GM12878 (cell line): ENCODE measurements around the gene PCBP1. TPM values are rescaled to one million over a fixed set of nuclear protein-coding genes. Genes with fewer than 3 reads are reported as not detected.
A peak's percentile ranks its signal among the peaks of the same experiment; 100 is the strongest.

ENCODE experiments used
- ATAC-seq: fragments of 200-7000 bp; cut with Tn5 transposase; 3 replicates; pipeline ENCODE4 v1.9.1; 2020; ENCODE audit warnings: mild to moderate bottlenecking, moderate library complexity
- BruUV-seq: library from RNA; stranded (reverse); fragments of 400-500 nt; replicated peaks from 2 replicates; lab custom pipeline; 2021; lab: Mats Ljungman, UMichigan
- CTCF ChIA-PET: fragments of 300-600 bp; sonication (Branson Sonifier 250); formaldehyde crosslinking; extraction: SDS; loops from one replicate; lab custom pipeline; 2021; ENCODE audit warnings: inconsistent platforms; lab: Yijun Ruan, JAX
- POLR2A ChIA-PET: fragments of 350-600 bp; formaldehyde crosslinking; extraction: SDS; loops from one replicate; lab custom pipeline; 2021; ENCODE audit warnings: inconsistent platforms; lab: Charles Lee
- RAD21 ChIA-PET: fragments of 300-600 bp; sonication (Branson Sonifier 250); formaldehyde crosslinking; loops from one replicate; lab custom pipeline; 2023; ENCODE audit warnings: antibody characterized with exemption; ENCODE audit not compliant: unreplicated experiment; lab: Charles Lee
- SMC1A ChIA-PET: fragments of 300-600 bp; sonication (Branson Sonifier 250); formaldehyde crosslinking; loops from one replicate; lab custom pipeline; 2023; ENCODE audit not compliant: unreplicated experiment, uncharacterized antibody; lab: Charles Lee
- DNase-seq: peaks from one replicate; pipeline ENCODE4 v3.0.0-alpha.2; 2011; ENCODE audit warnings: low read depth, low spot score
- FAIRE-seq: peaks from 3 replicates; lab custom pipeline; 2011; peaks lifted over from hg19 to GRCh38; lab: Jason Lieb, UNC
- H2AFZ ChIP-seq: 2 replicates; pipeline ENCODE4 v1.6.0; 2011; ENCODE audit warnings: low read depth, low read length, control low read depth; ENCODE audit not compliant: control insufficient read depth
- H3K27ac ChIP-seq: 2 replicates; pipeline ENCODE4 v1.5.1; 2011; ENCODE audit warnings: control low read depth; ENCODE audit not compliant: control insufficient read depth, insufficient read depth
- H3K27me3 ChIP-seq, 2 experiments: replicated peaks in 1 of 2; 2 replicates each; pipeline versions ENCODE4 v1.6.0 to v1.6.1; 2011; ENCODE audit warnings: low read length in 1 of 2; ENCODE audit not compliant: control insufficient read depth in 2 of 2, insufficient read depth in 2 of 2
- H3K36me3 ChIP-seq, 2 experiments: 2 replicates each; pipeline ENCODE4 v1.5.1; 2011; ENCODE audit warnings: low read length in 1 of 2; ENCODE audit not compliant: control insufficient read depth in 2 of 2, insufficient read depth in 2 of 2
- H3K4me1 ChIP-seq: 2 replicates; pipeline ENCODE4 v1.6.1; 2011; ENCODE audit warnings: mild to moderate bottlenecking, low read length, moderate library complexity, mixed read lengths; ENCODE audit not compliant: control insufficient read depth, insufficient read depth
- H3K4me2 ChIP-seq: 2 replicates; pipeline ENCODE4 v1.6.0; 2011; ENCODE audit warnings: control low read depth; ENCODE audit not compliant: control insufficient read depth, insufficient read depth
- H3K4me3 ChIP-seq: fragments of 200-600 bp; sonication (generic); 2 replicates; pipeline ENCODE4 v1.5.1; 2016
- H3K79me2 ChIP-seq: 2 replicates; pipeline ENCODE4 v1.6.0; 2011; ENCODE audit warnings: low read length; ENCODE audit not compliant: control insufficient read depth, insufficient read depth
- H3K9ac ChIP-seq: 2 replicates; pipeline ENCODE4 v1.8.0; 2011; ENCODE audit warnings: low read length, control low read depth, mixed read lengths; ENCODE audit not compliant: control insufficient read depth, insufficient read depth
- H3K9me3 ChIP-seq: replicated peaks from 3 replicates; pipeline ENCODE4 v1.5.1; 2011; ENCODE audit warnings: mild to moderate bottlenecking, low read length; ENCODE audit not compliant: control insufficient read depth, insufficient read depth
- H4K20me1 ChIP-seq: 2 replicates; pipeline ENCODE4 v1.6.0; 2011; ENCODE audit not compliant: control insufficient read depth, insufficient read depth
- BACH1 ChIP-seq: fragments of 450-650 bp; IDR thresholded peaks from 2 replicates; pipeline ENCODE4 v1.6.1; 2017; ENCODE audit warnings: mild to moderate bottlenecking, borderline replicate concordance
- BCLAF1 ChIP-seq: fragments of 450-650 bp; IDR thresholded peaks from 2 replicates; pipeline ENCODE4 v1.6.1; 2017; ENCODE audit warnings: antibody characterized with exemption, mild to moderate bottlenecking, moderate library complexity
- CBFB ChIP-seq: IDR thresholded peaks from 2 replicates; pipeline ENCODE4 v1.6.1; 2016; ENCODE audit warnings: antibody characterized with exemption, low read depth
- E2F8 ChIP-seq: fragments of 450-650 bp; IDR thresholded peaks from 2 replicates; pipeline ENCODE4 v1.6.1; 2018; ENCODE audit warnings: mild to moderate bottlenecking, low read depth, moderate library complexity; ENCODE audit not compliant: partially characterized antibody
- EGR1 ChIP-seq, 2 experiments: IDR thresholded peaks; 1 replicate in 1 of 2; 2 replicates in 1 of 2; pipeline ENCODE4 v1.6.1; 2011 to 2012; ENCODE audit warnings: low read depth in 2 of 2, low read length in 2 of 2, borderline replicate concordance in 1 of 2, mild to moderate bottlenecking in 1 of 2, moderate library complexity in 1 of 2
- ELK1 ChIP-seq: IDR thresholded peaks from 2 replicates; pipeline ENCODE4 v1.6.1; 2012; ENCODE audit warnings: low read depth, low read length, improper control_type of control experiment
- HDGF ChIP-seq: fragments of 450-650 bp; IDR thresholded peaks from 2 replicates; pipeline ENCODE4 v1.6.1; 2016; ENCODE audit warnings: antibody characterized with exemption
- IKZF2 ChIP-seq, 2 experiments: fragments of 450-650 bp; IDR thresholded peaks; 2 replicates each; pipeline ENCODE4 v1.6.1; 2017; ENCODE audit warnings: mild to moderate bottlenecking in 2 of 2, moderate library complexity in 2 of 2
- IRF4 ChIP-seq: IDR thresholded peaks from 2 replicates; pipeline ENCODE4 v1.6.1; 2011; ENCODE audit warnings: low read depth, low read length
- KLF5 ChIP-seq: fragments of 450-650 bp; IDR thresholded peaks from 2 replicates; pipeline ENCODE4 v1.6.1; 2014; ENCODE audit warnings: mild to moderate bottlenecking; ENCODE audit not compliant: partially characterized antibody
- MTA2 ChIP-seq: fragments of 450-650 bp; IDR thresholded peaks from 2 replicates; pipeline ENCODE4 v1.6.1; 2016; ENCODE audit warnings: low read depth, mild to moderate bottlenecking, moderate library complexity
- MYB ChIP-seq: fragments of 150-350 bp; IDR thresholded peaks from 2 replicates; pipeline ENCODE4 v1.6.1; 2014; ENCODE audit warnings: mild to moderate bottlenecking, low read depth, low read length, borderline replicate concordance
- POLR2AphosphoS5 ChIP-seq: IDR thresholded peaks from 2 replicates; pipeline ENCODE4 v1.6.1; 2011; ENCODE audit warnings: mild to moderate bottlenecking, low read length, inconsistent platforms
- RB1 ChIP-seq: fragments of 450-650 bp; formaldehyde crosslinking; IDR thresholded peaks from 2 replicates; pipeline ENCODE4 v1.6.1; 2017; ENCODE audit warnings: mild to moderate bottlenecking, borderline replicate concordance
- SMARCA5 ChIP-seq: fragments of 450-650 bp; IDR thresholded peaks from 2 replicates; pipeline ENCODE4 v1.6.1; 2017; ENCODE audit warnings: mild to moderate bottlenecking
- SPI1 ChIP-seq: IDR thresholded peaks from 2 replicates; pipeline ENCODE4 v1.6.1; 2011; ENCODE audit warnings: low read depth, mild to moderate bottlenecking, low read length, moderate library complexity, borderline replicate concordance; ENCODE audit not compliant: insufficient read depth
- SUPT20H ChIP-seq: IDR thresholded peaks from 2 replicates; pipeline ENCODE4 v1.6.1; 2011; ENCODE audit warnings: low read depth, mild to moderate bottlenecking, low read length, moderate library complexity, borderline replicate concordance; ENCODE audit not compliant: control insufficient read depth
- WGBS: methylation state at CpG from one replicate; pipeline ENCODE4 v1.1.6; 2016; ENCODE audit warnings: low lambda C conversion rate; ENCODE audit not compliant: insufficient replicate concordance, insufficient coverage; ENCODE audit errors: missing lambda C conversion rate; 5-methylcytosine and 5-hydroxymethylcytosine counted together
- in situ Hi-C: fragments of 300-500 bp; cut with MboI; formaldehyde crosslinking; loops from 9 replicates; pipeline ENCODE4 v1.14.3; 2018; ENCODE audit warnings: mixed read lengths
- intact Hi-C: fragments of 100-400 bp; cut with micrococcal nuclease; formaldehyde crosslinking; loops from one replicate; pipeline ENCODE4 v1.14.2; 2022; ENCODE audit not compliant: unreplicated experiment
- polyA plus RNA-seq, 11 experiments: library from polyadenylated mRNA; depleted of rRNA in 4 of 11; unstranded in 6 of 11; stranded (reverse) in 5 of 11; fragments of >200 nt; fragmentation: Nextera tagmentation in 4 of 11; fragmentation: Illumina TruSeq in 1 of 11; extraction: Ambion mirVana in 4 of 11; extraction: Trizol in 1 of 11; gene quantifications; 1 replicate in 1 of 11; 2 replicates in 10 of 11; pipeline versions ENCODE4 v1.2.1 to v1.2.3, GENCODE V29; 2011 to 2016; ENCODE audit warnings: inconsistent platforms in 2 of 11, missing spikeins in 2 of 11, low read depth in 1 of 11
- total RNA-seq, 4 experiments: library from RNA; depleted of rRNA in 3 of 4; stranded (reverse); fragments of >200 nt in 3 of 4; fragmentation: Illumina TruSeq in 1 of 4; extraction: Trizol in 1 of 4; gene quantifications; 2 replicates each; pipeline versions ENCODE4 v1.2.1 to v1.2.3, GENCODE V29; 2013 to 2021

The PCBP1 gene
- total and polyA plus RNA-seq, 10 of the 15 experiments (the other 5 are each of a cell fraction or from before 2014, with no cell fraction given) = 24.4 to 494 (median 130) TPM

- ATAC-seq (no peak), DNase-seq (no peak), FAIRE-seq (no peak)
- H3K79me2 ChIP-seq = peaks cover 3% of the 10 kb centered on the region; the same call in 1 of the 2 replicates
- CTCF ChIA-PET = interaction anchor here (0.9 to 3.0 kb wide), 11 partner anchors 9 to 57 kb away, joined by 3 to 22 read pairs (median 4); no protein-coding TSS in a partner anchor
- H4K20me1 ChIP-seq = no peaks in the 10 kb centered on the region
- no peaks in the 10 kb centered on the region for H3K27me3 ChIP-seq
- peak overlapping the region; percentile 67 for H3K4me3 ChIP-seq
- RAD21 ChIA-PET = interaction anchor here (0.6 to 14.2 kb wide), 17 partner anchors 9 to 211 kb away, joined by 3 to 234 read pairs (median 4); partner anchors contain the start of gene PCBP1
- SMC1A ChIA-PET = interaction anchor here (0.6 to 14.6 kb wide), 10 partner anchors 9 to 625 kb away, joined by 3 to 311 read pairs (median 19); partner anchors contain the start of gene MXD1
- in situ Hi-C loops (no loop called here), intact Hi-C loops (loop anchor here (2.0 kb wide), 1 partner anchor 21 kb away; no protein-coding TSS in a partner anchor)
- peak overlapping the region; percentile 95 for H3K27ac ChIP-seq
- 23% methylated on average over 13 of the region's 13 CpGs for WGBS
- H3K4me2 ChIP-seq = peak overlapping the region; percentile 48
- H3K4me1 ChIP-seq = peaks cover 57% of the 10 kb centered on the region
- POLR2A ChIA-PET = interaction anchor here (0.6 to 13.9 kb wide), 11 partner anchors 10 to 481 kb away, joined by 3 to 280 read pairs (median 4); partner anchors contain the start of genes MXD1 and PCBP1
- peak overlapping the region; percentile 3 for H2AFZ ChIP-seq
- no peaks in the 10 kb centered on the region for H3K36me3 ChIP-seq
- BruUV-seq = no TSS peak
- H3K9ac ChIP-seq = peak overlapping the region; percentile 85
- no peaks in the 10 kb centered on the region for H3K9me3 ChIP-seq
- no peak for TF ChIP-seq RB1
- no peak for TF ChIP-seq IRF4
- no peak for TF ChIP-seq MTA2
- TF ChIP-seq SPI1 = no peak
- no peak for TF ChIP-seq HDGF
- no peak for TF ChIP-seq POLR2AphosphoS5
- no peak for TF ChIP-seq IKZF2 (IDR thresholded peaks at IDR 0.05)
- TF ChIP-seq SUPT20H = no peak
- TF ChIP-seq EGR1 (IDR thresholded peaks at IDR 0.05; ENCODE audit: borderline replicate concordance in 1 of 2, low read depth in 2 of 2, low read length in 2 of 2) = no peak
- no peak for TF ChIP-seq BCLAF1
- no peak for TF ChIP-seq ELK1
- TF ChIP-seq BACH1 = no peak
- no peak for TF ChIP-seq KLF5
- TF ChIP-seq CBFB = no peak
- no peak for TF ChIP-seq E2F8
- peak; percentile 10; the same call in 1 of the 2 replicates for TF ChIP-seq SMARCA5
- TF ChIP-seq MYB = no peak
Observed at GRCh38 chr2:70125498-70125898, 38.2 kb downstream of the PCBP1 start.
